ENCODE data around the gene XYLB. TPM values are rescaled to one million over a fixed set of nuclear protein-coding genes. Genes with fewer than 3 reads are reported as not detected.

Gene XYLB
- total RNA-seq, 1 donor from 2014 or later, result 6.9 TPM

GRCh38 chr3:38349684-38350359, 3.2 kb downstream of the XYLB start:
- TF ChIP-seq, protein P1, sequence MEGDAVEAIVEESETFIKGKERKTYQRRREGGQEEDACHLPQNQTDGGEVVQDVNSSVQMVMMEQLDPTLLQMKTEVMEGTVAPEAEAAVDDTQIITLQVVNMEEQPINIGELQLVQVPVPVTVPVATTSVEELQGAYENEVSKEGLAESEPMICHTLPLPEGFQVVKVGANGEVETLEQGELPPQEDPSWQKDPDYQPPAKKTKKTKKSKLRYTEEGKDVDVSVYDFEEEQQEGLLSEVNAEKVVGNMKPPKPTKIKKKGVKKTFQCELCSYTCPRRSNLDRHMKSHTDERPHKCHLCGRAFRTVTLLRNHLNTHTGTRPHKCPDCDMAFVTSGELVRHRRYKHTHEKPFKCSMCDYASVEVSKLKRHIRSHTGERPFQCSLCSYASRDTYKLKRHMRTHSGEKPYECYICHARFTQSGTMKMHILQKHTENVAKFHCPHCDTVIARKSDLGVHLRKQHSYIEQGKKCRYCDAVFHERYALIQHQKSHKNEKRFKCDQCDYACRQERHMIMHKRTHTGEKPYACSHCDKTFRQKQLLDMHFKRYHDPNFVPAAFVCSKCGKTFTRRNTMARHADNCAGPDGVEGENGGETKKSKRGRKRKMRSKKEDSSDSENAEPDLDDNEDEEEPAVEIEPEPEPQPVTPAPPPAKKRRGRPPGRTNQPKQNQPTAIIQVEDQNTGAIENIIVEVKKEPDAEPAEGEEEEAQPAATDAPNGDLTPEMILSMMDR (IDR thresholded peaks at IDR 0.05), result no peak
- TF ChIP-seq EZH2phosphoT487 (IDR thresholded peaks at IDR 0.05) (no peak), EZH2 (IDR thresholded peaks at IDR 0.05) (no peak)
- peaks cover 8% of the 10 kb centered on the region for H3K27me3 Mint-ChIP-seq (ENCODE audit: insufficient read depth, low read depth)
- peaks cover 13% of the 10 kb centered on the region for H3K36me3 Mint-ChIP-seq
- Histone ChIP-seq H3K27ac (no peak overlapping the region), H3K9ac (no peak overlapping the region), H3K9me3 (ENCODE audit: low read depth) (no peaks in the 10 kb centered on the region), H3F3A (ENCODE audit: low read depth) (peaks cover 7% of the 10 kb centered on the region), H3K4me2 (no peak overlapping the region), H3K4me1 (no peaks in the 10 kb centered on the region), H3K27me3 (peaks cover 18% of the 10 kb centered on the region), H3K4me3 (no peak overlapping the region), H3K79me2 (ENCODE audit: low read depth) (no peaks in the 10 kb centered on the region), H2AFZ (replicated peaks) (no peak overlapping the region), H4K20me1 (ENCODE audit: low read depth) (no peaks in the 10 kb centered on the region), H3K36me3 (no peaks in the 10 kb centered on the region)
- no peak overlapping the region for H3K27ac Mint-ChIP-seq
- H3K9me3 Mint-ChIP-seq, result no peaks in the 10 kb centered on the region
- DNase-seq (ENCODE audit: low spot score), result no peak
- H3K4me3 Mint-ChIP-seq, result no peak overlapping the region
- H3K4me1 Mint-ChIP-seq, result peaks cover 2% of the 10 kb centered on the region

- Histone ChIP-seq H3K79me2 (ENCODE audit: low read depth) (no peaks in the 10 kb centered on the region), H3K4me1 (no peaks in the 10 kb centered on the region), H3K4me3 (no peak overlapping the region), H3K9me3 (ENCODE audit: low read depth) (no peaks in the 10 kb centered on the region), H4K20me1 (ENCODE audit: low read depth) (no peaks in the 10 kb centered on the region), H3K27ac (no peak overlapping the region), H3K36me3 (no peaks in the 10 kb centered on the region), H3K4me2 (no peak overlapping the region), H3K9ac (no peak overlapping the region), H3K27me3 (no peaks in the 10 kb centered on the region), H2AFZ (replicated peaks) (no peak overlapping the region), H3F3A (ENCODE audit: low read depth) (no peaks in the 10 kb centered on the region)
- H3K4me1 Mint-ChIP-seq, result no peaks in the 10 kb centered on the region
- peaks cover 4% of the 10 kb centered on the region for H3K27me3 Mint-ChIP-seq (ENCODE audit: insufficient read depth, low read depth)
- no peak overlapping the region for H3K4me3 Mint-ChIP-seq
- H3K36me3 Mint-ChIP-seq, result peaks cover 22% of the 10 kb centered on the region
- no peak for DNase-seq (ENCODE audit: low spot score)
- TF ChIP-seq EZH2phosphoT487 (IDR thresholded peaks at IDR 0.05), result no peak
- TF ChIP-seq EZH2 (IDR thresholded peaks at IDR 0.05), result no peak
- TF ChIP-seq, protein P1 (IDR thresholded peaks at IDR 0.05), result no peak
- no peaks in the 10 kb centered on the region for H3K9me3 Mint-ChIP-seq
- H3K27ac Mint-ChIP-seq, result no peak overlapping the region
Measured at GRCh38 chr3:38353151-38353550, 6.6 kb downstream of the XYLB start.

DNA sequence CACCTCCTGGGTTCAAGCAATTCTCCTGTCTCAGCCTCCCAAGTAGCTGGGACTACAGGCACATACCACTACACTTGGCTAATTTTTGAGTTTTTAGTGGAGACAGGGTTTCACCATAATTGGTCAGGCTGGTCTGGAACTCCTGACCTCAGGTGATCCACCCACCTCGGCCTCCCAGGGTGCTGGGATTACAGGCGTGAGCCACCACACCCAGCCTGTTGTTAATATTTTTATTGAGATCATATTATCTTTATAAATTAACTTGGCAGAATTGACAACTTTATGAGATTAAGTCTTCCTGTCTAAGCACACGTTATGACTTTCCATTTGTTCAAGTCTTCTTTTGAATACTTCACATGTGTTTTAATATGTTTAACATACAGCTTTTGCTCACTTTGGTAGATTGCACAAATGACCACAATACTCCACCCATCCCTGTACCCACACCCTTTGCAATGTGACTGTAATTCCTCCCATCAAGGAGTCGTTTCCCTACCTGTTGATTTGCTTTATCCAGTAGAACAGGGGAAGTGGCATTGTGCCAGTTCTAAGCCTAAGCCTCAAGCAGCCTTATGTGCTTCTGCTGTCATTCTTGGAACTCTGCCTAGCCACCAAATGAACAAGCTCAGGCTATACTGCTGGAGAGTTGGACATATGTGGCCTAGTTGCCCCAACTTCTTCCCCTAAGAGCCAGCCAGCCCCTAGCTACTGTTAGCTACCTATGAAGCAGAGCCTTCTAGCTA, 8.2 kb downstream of the XYLB start:
- no peaks in the 10 kb centered on the region for H3F3A ChIP-seq (ENCODE audit: low read depth)
- no peaks in the 10 kb centered on the region for H3K36me3 ChIP-seq
- H3K4me3 ChIP-seq, result no peak overlapping the region
- H3K4me1 ChIP-seq, result no peaks in the 10 kb centered on the region
- no peak overlapping the region for H3K27ac ChIP-seq
- Mint-ChIP-seq H3K27ac (no peak overlapping the region), H3K9me3 (no peaks in the 10 kb centered on the region), H3K4me3 (no peak overlapping the region), H3K36me3 (peaks cover 30% of the 10 kb centered on the region), H3K4me1 (no peaks in the 10 kb centered on the region), H3K27me3 (ENCODE audit: insufficient read depth, low read depth) (peaks cover 4% of the 10 kb centered on the region)
- H3K79me2 ChIP-seq (ENCODE audit: low read depth), result no peaks in the 10 kb centered on the region
- DNase-seq (ENCODE audit: low spot score), result no peak
- no peak overlapping the region for H3K9ac ChIP-seq
- no peak for TF ChIP-seq EZH2 (IDR thresholded peaks at IDR 0.05)
- no peak for TF ChIP-seq EZH2phosphoT487 (IDR thresholded peaks at IDR 0.05)
- TF ChIP-seq, protein P1 (IDR thresholded peaks at IDR 0.05), result no peak
- no peaks in the 10 kb centered on the region for H3K9me3 ChIP-seq (ENCODE audit: low read depth)
- no peak overlapping the region for H3K4me2 ChIP-seq
- no peak overlapping the region for H2AFZ ChIP-seq (replicated peaks)
- H4K20me1 ChIP-seq (ENCODE audit: low read depth), result no peaks in the 10 kb centered on the region
- H3K27me3 ChIP-seq, result no peaks in the 10 kb centered on the region

Data from neural progenitor cell (in vitro differentiated cells).